Daoy (cell line): ENCODE measurements around the gene TAF10. TPM values are rescaled to one million over a fixed set of nuclear protein-coding genes. Genes with fewer than 3 reads are reported as not detected.

Experiments
- DNase-seq: peaks from one replicate; pipeline ENCODE4 v3.0.0-alpha.2; 2015; ENCODE audit warnings: low read depth
- total RNA-seq: library from RNA; depleted of rRNA; stranded (reverse); fragments of >200 nt; shearing (Covaris generic); gene quantifications from 2 replicates; pipeline ENCODE4 v1.2.3, GENCODE V29; 2014

Gene TAF10
- total RNA-seq, 1 experiment from 2014 or later = 57.0 TPM

- no peak for DNase-seq
Observed at GRCh38 chr11:6625156-6625831, 13.3 kb upstream of the TAF10 start.

- DNase-seq = no peak
Observed at GRCh38 chr11:6623391-6624363, 11.7 kb upstream of the TAF10 start.

- DNase-seq = no peak
Observed at GRCh38 chr11:6622261-6623171, 10.5 kb upstream of the TAF10 start.

- no peak for DNase-seq
Observed at GRCh38 chr11:6621711-6622211, 9.7 kb upstream of the TAF10 start.

GRCh38 chr11:6620636-6621035, 8.6 kb upstream of the TAF10 start:
- DNase-seq = no peak

GRCh38 chr11:6619004-6619745, 7.2 kb upstream of the TAF10 start, which contains the start of gene TPP1:
TSS of gene TPP1 (minus strand) at chr11:6619422. CDS start at chr11:6619400, 22 bp downstream.
- peak; percentile 92 for DNase-seq

GRCh38 chr11:6618117-6619003, 6.3 kb upstream of the TAF10 start:
- peak; percentile 41 for DNase-seq

- DNase-seq = no peak
Observed at GRCh38 chr11:6617315-6617781, 5.3 kb upstream of the TAF10 start.

- no peak for DNase-seq
Observed at GRCh38 chr11:6616596-6617250, 4.7 kb upstream of the TAF10 start.

- DNase-seq = no peak
Observed at GRCh38 chr11:6615882-6616585, 4.0 kb upstream of the TAF10 start.

GRCh38 chr11:6615046-6615445, 3.0 kb upstream of the TAF10 start:
- no peak for DNase-seq

GRCh38 chr11:6614446-6614845, 2.4 kb upstream of the TAF10 start:
- no peak for DNase-seq

GRCh38 chr11:6613496-6613895, 1.5 kb upstream of the TAF10 start:
- DNase-seq = no peak

- DNase-seq = no peak
Observed at GRCh38 chr11:6611963-6612212, 128 bp downstream of the TAF10 start.

- peak; percentile 18 for DNase-seq
Observed at GRCh38 chr11:6611092-6611962, 689 bp downstream of the TAF10 start.

GRCh38 chr11:6610591-6610990, 1.4 kb downstream of the TAF10 start:
- no peak for DNase-seq

- DNase-seq = no peak
Observed at GRCh38 chr11:6609502-6610015, 2.5 kb downstream of the TAF10 start.
